GM10266 (cell line): ENCODE measurements around the gene PHLDB3.

Source experiments
- DNase-seq: peaks from one replicate; pipeline ENCODE4 v3.0.0; 2012; ENCODE audit errors: extremely low spot score
- TF ChIP-seq, protein P1 (sequence below): IDR thresholded peaks from 2 replicates; pipeline ENCODE4 v1.5.1; 2012; ENCODE audit warnings: mild to moderate bottlenecking, low read depth; ENCODE audit not compliant: control insufficient read depth, insufficient read depth; ENCODE audit errors: missing control alignments

Gene PHLDB3

DNA sequence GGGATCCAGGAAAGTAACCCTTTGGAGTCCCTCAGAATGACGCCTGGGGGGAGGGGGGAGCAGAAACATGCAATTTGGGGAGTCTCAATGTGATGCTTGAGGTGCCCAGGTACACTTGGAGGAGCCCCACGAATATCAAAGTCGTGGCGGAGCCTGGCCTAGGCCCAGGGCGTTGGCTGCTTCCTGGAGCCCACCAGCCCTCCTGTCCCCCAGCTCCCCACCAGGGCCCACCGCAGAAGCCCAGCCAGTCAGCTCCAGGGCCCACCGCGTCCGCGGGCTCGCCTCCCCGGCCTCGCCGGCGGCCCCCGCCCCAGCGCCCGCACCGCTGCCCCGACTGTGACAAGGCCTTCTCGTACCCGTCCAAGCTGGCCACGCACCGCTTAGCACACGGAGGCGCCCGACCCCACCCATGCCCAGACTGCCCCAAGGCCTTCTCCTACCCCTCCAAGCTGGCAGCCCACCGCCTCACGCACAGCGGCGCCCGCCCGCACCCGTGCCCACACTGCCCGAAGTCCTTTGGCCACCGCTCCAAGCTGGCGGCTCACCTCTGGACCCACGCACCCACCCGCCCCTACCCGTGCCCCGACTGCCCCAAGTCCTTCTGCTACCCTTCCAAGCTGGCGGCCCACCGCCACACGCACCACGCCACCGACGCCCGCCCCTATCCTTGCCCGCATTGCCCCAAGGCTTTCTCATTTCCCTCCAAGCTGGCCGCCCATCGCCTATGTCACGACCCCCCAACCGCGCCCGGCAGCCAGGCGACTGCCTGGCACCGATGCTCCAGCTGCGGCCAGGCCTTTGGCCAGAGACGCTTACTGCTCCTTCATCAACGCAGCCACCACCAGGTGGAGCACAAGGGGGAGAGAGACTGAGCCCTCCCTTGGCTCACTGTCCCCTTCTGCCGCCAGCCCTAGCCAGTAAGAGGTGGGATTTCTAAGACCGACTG, 30.5 kb upstream of the PHLDB3 start:
- TF ChIP-seq, protein P1, sequence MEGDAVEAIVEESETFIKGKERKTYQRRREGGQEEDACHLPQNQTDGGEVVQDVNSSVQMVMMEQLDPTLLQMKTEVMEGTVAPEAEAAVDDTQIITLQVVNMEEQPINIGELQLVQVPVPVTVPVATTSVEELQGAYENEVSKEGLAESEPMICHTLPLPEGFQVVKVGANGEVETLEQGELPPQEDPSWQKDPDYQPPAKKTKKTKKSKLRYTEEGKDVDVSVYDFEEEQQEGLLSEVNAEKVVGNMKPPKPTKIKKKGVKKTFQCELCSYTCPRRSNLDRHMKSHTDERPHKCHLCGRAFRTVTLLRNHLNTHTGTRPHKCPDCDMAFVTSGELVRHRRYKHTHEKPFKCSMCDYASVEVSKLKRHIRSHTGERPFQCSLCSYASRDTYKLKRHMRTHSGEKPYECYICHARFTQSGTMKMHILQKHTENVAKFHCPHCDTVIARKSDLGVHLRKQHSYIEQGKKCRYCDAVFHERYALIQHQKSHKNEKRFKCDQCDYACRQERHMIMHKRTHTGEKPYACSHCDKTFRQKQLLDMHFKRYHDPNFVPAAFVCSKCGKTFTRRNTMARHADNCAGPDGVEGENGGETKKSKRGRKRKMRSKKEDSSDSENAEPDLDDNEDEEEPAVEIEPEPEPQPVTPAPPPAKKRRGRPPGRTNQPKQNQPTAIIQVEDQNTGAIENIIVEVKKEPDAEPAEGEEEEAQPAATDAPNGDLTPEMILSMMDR, result peak; percentile 47
- peak; percentile 54 for DNase-seq

DNA sequence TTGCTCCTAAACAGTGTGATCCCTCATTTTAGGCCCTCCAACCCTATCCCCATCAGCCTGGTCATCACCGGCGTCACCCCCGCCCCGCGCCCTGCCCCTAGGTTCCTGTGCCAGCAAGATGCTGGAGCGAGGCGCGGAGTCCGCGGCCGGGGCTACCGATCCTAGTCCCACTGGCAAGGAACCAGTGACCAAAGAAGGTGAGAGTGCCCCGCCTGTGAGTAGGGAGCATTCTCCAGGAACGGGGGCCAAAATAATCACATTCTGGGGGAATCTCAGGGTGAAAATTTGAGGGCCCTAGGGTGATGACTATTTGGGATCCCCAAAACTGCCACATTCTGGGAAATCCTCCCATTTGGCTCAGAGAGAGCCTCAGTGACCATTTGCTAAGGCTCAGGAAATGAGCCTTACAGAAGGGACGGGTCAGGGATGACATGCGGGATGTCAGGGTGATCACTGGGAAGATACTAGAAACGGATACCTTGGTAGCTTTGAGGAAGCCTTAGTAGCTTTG, 29.8 kb upstream of the PHLDB3 start:
- peak; percentile 25 for DNase-seq
- TF ChIP-seq, protein P1, result no peak

DNA sequence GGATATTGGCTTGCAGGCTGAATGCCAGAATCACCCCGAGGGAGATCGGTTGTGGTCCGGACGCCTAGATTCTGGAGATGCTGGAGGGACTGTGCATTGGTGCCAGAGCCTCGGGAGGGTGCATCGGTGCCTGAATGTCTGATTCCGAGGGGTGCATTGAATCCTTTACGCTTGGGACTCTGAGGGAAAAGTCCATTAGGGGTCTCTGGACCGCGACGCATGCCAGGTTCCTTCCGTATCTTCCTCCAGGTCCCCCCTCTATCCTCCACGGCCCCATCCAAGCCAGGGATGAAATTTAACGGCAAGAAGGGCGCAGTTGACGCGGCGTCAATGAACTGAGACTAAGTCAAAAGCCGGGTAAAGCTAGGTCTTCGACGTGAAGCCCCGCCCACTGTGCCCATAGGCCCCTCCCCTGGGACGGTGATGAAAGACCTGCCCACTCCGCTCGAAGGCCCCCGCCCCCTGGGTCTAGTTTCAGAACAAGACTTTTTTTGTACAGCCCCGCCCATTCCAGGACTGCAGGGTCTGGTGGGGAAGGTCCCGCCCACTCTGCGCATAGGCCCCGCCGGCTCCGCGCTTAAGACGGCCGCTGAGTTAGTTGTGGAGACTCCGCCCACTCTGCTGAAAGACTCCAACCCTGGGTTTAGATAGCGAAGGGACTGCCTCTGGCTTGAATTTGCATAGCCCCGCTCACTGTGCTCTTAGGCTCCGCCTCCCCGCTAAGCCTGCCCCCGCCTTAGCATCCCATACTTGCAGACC, 29.2 kb upstream of the PHLDB3 start:
- peak; percentile 99 for DNase-seq
- TF ChIP-seq, protein P1, result no peak

DNA sequence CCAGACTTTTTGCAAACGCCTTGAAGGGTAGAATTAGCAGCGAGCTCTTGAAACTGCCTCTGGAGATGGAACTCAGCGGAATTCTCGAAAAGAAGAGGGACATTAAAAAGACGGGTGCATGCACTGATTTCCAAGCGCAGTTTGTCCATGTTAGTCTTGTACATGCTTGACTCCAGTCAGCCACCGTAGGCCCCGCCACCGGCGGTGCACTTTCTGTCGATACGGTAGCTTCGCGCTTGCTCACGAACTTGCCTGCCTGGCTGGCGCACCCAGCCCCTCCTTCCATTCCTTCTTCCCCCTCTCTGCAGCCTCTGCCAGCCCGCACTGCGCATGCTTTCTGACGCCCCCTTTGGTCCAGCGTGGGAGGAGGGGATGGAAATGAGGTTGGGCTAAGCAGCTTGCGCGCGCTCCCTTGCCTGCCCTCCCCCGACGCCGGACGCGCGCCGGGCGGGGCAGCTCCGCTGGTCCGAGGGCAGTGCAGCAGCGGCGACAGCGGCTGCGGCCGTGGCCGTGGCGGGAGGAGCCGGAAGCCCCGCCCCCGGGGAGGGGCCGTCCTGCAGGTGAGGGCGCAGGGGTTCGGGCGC, 28.5 kb upstream of the PHLDB3 start, which contains the start of gene ZNF575:
TSS of gene ZNF575 (plus strand) at position 227 of the 584 bp plus-strand sequence. CDS start 1,235 bp downstream, outside the sequence.
- peak; percentile 96 for DNase-seq
- TF ChIP-seq, protein P1, result no peak

DNA sequence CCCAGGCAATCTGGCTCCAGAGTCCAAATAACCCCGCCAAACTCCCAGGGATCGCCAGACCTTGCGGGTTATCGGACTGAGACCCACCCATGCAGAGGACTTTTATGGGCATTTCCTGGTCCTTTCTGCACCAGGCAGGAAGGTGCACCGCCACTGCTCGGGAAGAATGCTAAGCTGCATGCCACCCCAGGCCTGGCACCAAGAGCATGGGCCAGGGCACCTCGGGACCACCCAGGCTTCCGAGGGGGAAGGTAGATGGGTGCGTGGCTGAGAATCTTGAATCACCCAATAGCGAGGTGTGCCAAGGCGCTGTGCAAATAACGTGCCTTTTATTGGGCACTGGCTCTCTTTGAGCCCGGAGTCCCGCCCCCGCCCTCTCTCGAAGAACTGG, 28.0 kb upstream of the PHLDB3 start:
- peak; percentile 69 for DNase-seq
- TF ChIP-seq, protein P1, result no peak

DNA sequence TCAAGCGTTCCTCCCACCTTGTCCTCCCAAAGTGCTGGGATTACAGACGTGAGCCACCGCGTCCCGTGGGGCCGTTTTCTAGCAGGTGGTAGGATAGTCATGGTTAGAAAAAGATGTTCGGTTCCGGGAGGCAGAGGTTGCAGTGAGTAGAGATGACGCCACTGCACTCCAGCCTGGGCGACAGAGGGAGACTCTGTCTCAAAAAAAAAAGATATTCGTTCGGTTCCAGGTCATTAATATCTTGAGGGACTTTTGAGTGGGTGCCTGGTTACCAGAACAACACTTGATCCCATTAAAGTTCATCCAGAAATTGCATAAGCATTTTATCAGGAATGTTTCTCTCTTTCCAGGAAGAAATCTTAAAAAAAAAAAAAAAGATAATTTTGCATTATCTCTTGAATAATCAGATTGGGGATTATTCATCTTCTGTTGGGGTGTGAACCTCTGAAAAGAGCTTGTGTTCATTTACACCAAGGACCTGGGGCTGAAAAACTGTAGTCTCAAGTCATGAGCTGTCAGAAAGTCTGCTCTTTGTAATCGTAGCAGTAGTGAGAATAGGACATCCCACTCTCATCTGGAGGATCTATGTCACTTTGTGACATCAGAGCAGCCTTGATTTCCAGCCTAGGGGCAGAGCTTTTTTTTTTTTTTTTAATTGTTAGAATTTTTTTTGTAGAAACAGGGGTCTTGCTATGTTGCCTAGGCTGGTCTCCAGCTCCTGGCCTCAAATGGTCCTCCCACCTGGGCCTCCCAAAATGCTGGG, 23.5 kb upstream of the PHLDB3 start:
- no peak for DNase-seq

More for the DNA sequence above, 23.5 kb upstream of the PHLDB3 start:
- TF ChIP-seq, protein P1, result no peak
